HG03025 (cell line): ENCODE measurements around the gene ACP7.

Experiments
- ATAC-seq: cut with Tn5 transposase; IDR thresholded peaks from one replicate; pipeline ENCODE4 v1.9.1; 2021; ENCODE audit warnings: mild to moderate bottlenecking, moderate library complexity; ENCODE audit not compliant: unreplicated experiment, low FRiP score

ACP7 gene

GRCh38 chr19:39146686-39147450 lies 62.7 kb downstream of the ACP7 start:
- ATAC-seq: no peak

GRCh38 chr19:39147480-39147879 lies 63.3 kb downstream of the ACP7 start:
- no peak for ATAC-seq

- ATAC-seq: no peak
Measured at GRCh38 chr19:39148939-39149529, 64.9 kb downstream of the ACP7 start.

DNA sequence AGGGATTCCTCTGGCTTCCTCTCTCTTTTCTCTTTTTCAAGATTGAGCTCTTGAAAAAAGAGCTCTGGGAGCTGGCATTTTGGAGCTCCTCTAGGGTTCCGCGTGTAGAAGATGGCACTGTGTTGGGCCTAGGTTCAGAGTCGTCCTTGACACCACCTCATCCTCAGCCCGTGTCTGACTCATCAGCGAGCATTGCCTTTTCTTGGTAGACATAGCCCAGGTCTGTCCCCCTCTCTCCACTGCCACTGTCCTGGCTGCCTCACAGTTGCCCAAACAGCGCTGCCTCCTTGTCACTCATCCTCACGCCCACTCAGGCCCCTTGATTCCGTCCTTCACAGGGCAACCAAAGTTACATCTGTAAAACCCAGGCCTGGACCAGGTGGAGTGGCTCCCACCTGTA lies 66.1 kb downstream of the ACP7 start:
- no peak for ATAC-seq

DNA sequence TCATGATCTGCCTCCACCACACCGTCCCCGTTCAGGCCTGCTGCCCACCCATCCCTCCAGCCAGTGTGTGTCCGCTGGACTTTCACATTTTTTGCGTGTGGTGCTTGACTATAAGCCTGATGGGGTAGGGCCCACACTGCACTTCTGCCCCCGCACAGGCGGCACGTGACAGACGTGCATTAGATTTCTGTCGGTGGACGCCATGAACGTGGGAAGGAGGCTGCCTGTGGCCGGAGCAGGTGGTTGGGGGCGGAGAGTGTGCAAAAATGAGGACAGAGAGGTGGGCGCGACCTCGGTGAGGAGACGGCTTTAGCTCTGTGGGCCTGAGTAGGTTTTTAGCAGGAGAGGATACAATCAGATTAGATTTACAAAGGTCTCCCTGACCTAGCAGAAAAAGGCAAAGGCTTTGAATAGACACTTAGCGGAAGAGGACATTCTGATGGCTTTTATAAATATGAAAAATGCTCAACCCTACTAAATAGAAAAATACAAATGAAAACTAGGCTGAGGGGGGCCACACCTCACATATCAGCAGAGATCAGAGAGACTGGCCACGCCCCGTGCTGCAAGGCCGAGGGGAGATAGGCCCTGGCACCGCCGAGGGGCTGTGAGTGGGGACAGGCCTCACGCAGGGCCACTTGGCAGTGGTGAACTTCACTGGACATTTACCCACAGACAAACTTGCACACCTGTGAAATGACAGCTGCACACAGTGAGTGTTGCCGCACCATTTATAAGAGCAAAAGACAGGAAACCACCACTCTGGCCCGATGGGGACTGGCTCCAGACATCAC lies 66.8 kb downstream of the ACP7 start:
- ATAC-seq: no peak

DNA sequence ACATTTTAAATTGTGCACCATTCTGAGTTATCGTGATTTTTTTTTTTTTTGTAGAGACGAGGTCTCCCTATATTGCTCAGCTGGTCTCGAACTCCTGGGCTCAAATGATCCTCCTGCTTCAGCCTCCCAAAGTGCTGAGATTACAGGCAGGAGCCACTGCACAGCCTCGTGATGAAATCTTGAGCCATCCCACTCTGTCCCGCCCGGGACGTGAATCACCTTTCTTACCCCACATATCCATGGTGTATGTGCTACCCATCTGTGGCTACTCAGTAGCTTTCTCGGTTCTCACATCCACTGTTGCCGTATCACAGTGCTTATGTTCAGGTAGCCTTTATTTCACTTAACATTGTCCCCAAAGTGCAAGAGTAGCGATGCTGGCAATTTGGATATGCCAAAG lies 67.9 kb downstream of the ACP7 start:
- no peak for ATAC-seq

- ATAC-seq: no peak
Measured at GRCh38 chr19:39154100-39154628, 70.0 kb downstream of the ACP7 start.

DNA sequence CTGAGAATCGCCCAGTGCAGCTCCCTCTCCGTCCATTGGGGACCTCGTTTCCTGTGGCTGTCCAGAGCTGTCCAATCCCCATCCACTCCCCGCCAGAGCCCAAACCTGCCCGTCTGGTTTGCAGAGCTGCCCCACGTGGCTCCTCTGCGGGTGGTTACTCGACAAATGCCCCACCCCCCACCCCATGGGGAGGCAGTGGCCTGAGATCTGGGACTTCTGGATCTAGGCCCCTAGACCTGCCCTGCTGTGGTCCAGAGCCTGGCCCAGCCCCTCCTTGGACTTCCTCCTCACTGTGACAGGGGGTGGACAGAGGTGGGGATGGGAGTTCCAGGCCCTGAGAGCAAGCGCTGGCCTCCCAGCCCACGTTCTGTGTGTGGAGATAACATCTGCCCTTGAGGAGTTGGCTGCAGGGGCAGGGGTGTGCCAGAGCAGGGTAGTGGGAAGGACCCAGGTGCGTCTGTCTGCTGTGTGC lies 70.5 kb downstream of the ACP7 start:
- no peak for ATAC-seq

- ATAC-seq: no peak
Measured at GRCh38 chr19:39155114-39155700, 71.0 kb downstream of the ACP7 start.

DNA sequence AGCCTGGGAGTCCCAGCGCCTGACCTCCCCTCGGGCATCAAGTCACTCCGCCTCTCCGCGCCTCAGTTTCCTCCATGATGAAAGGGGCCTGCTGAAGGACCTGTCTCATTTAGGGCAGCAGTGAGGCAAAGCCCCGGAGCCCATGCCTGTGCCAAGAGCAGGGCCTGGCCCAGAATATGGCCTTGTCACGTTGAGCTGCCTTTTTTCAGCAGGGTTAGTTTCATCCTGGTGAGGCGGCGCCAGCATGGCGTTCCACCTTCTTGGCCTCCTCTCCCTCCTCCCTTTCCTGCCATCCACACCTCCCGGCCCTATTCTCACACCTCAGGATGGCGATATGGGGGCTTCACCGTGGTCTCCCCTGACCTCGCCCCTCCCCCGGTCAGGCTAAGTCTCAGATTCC lies 71.6 kb downstream of the ACP7 start:
- ATAC-seq: no peak

GRCh38 chr19:39156326-39157230 lies 72.4 kb downstream of the ACP7 start:
- no peak for ATAC-seq

- no peak for ATAC-seq
Measured at GRCh38 chr19:39157275-39157996, 73.3 kb downstream of the ACP7 start.

DNA sequence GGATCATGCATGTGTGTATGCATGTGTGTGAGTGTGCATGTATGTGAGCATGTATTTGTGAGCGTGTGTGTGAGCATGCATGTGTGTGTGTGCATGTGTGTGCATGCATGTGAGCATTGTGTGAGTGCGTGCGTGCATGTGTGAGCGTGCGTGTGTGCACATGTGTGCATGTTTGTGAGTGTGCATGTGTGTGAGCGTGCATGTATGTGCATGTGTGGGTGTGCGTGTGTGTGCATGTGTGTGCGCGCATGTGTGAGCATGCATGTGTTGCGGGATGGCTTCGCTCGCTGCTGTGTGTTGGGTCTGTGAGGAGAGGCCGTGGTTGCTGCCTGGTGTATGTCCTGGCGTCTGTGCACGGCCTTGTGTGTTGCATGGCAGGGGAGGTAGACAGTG lies 73.8 kb downstream of the ACP7 start:
- ATAC-seq: no peak

DNA sequence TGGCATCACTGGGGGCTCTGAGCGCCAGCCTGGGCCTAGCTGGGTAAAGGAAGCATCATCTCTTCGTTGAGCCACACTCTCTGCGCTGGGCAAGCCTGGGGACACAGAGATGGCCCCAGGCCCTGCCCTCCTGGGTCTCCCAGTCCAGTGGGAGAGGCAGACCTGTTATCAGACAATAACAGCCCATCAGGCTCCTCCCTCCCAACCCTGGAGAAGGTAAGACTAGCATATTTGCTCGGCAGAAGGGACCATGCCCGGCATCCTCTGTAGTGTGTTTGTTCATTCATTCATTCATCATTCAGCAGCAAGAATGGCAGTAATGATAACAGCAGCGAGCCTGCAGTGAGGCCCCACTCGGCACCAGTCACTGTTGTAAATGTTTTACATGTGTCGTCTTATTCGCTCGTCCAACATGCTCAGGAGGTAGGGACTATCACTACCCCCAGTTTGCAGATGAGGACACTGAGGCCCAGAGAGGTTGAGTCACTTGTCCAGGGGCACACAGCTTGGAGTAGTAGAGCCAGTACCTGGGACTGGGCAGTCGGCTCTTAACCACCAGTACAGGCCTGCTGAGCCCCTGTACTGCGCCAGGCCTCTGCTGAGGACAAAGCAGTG lies 74.6 kb downstream of the ACP7 start:
- no peak for ATAC-seq

GRCh38 chr19:39160523-39160861 lies 76.3 kb downstream of the ACP7 start:
- ATAC-seq: no peak
